NOMO-1 (cell line): Measurements from ENCODE around the gene CCDC178.
"Not testable (repeated sequence)": the region's sequence is repeated elsewhere in the genome, so short reads cannot be mapped to it uniquely, and the experiment has no call there.

Experiments used
- DNase-seq, 2 experiments: peaks; one replicate each; lab custom pipeline; 2025; ENCODE audit not compliant: unreplicated experiment in 2 of 2; lab: John Stamatoyannopoulos, UW

The CCDC178 gene

GRCh38 chr18:33231474-33232317, 208.8 kb downstream of the CCDC178 start:
- DNase-seq = peak; percentile 19 to 32

DNA sequence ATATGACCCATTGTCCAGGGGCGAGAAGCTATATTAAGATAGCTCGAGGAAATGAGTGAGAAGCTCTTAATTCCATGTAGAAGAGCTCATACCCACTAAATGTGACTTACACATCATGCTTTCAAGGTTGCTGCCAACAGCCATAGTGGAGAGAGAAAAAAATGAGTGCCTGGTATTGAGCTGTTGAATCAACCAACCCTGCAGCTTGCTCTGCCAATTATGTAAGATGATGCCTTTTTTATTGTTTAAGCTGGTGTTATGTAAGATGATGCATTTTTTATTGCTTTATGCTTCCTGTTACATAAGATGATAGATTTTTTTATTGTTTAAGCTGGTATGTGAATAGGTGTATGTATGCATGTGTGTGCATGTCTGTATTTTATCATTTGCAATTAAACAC, 228.2 kb downstream of the CCDC178 start:
- no peak for DNase-seq

DNA sequence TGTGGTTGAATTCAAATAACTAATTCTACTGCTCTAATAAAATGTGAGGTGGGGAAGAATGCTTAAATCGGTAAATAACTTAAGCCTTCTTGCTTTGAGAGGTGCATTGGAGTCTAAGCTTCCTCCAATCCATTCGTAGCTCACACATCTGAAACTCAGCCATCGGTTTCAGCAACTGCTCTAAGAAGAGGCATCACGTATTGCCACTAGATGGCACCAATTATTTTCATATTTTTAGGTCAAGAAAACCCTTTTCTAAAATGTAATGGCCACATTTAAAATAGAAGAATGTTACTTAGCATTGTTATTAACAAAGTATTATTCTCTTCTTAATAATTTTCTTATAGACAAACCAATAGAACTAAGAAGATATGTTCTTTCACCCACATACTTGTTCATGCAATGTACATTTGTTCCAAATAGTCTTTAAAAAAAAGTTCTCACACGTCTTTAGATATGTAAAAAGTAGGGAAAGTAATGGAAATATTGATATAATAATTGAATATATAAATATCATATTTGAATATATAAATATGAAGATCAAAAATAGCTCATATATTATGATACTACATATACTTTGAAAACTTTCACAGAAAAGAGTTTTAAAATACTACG, 229.8 kb downstream of the CCDC178 start:
- DNase-seq = peak in 1 of 2 experiments; percentile 29

DNA sequence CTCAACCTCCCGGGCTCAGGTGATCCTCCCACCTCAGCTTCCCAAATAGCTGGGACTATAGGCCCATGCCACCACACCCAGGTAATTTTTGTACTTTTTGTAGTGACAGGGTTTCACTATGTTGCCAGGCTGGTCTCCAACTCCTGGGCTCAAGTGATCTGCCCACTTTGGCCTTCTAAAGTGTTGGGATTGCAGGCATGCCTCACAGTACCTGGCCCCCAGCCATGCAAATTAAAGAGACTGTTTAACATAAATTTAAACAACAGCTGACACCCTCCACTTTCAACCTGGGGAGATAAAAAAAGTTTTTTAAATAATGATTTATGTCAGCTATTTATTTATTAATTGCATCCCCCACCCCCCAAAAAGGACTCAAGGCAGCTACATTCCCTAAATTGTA, 234.7 kb downstream of the CCDC178 start:
- no peak for DNase-seq

DNA sequence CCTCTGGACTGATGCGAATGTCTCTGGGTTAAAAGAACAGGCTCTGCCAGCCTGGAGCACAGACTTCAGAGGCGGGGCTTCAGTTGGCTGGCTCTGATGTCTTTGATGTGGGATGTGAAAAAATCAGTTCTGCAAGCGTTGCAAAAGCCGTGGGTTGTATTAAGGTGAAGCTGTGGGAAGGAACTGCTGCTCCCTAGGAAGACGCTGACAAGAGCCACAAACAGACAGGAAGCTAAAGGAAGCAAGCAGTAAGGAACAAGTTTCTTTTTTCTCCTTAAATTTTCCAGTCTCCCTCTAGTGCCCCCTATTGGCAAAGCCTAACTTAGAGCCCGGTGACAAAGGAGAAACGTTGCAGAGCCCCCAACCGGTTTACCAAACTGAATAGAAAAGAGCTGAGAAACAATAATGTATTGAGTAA, 239.0 kb downstream of the CCDC178 start:
- DNase-seq = no peak

DNA sequence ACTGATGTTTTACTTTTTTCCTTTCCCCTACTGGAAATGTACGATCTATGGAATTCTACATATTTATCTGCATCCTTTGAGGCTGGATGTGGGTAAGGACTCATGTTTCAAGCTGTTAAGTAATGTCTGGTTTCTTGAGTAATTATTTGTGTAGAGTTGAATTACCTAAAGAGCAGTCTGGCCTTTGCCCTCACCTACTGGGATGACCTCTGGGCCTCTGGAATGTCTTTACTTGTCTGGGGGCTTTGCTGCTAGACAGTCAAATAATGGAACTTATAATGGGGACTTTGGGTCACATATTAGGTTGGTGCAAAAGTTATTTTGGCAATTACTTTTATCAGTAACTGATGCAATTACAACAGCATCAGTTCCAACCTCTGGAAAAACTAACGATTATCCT, 244.7 kb downstream of the CCDC178 start:
- no peak for DNase-seq

- no peak for DNase-seq
These were observed 245.7 kb downstream of the CCDC178 start for GRCh38 chr18:33194793-33195192.

DNA sequence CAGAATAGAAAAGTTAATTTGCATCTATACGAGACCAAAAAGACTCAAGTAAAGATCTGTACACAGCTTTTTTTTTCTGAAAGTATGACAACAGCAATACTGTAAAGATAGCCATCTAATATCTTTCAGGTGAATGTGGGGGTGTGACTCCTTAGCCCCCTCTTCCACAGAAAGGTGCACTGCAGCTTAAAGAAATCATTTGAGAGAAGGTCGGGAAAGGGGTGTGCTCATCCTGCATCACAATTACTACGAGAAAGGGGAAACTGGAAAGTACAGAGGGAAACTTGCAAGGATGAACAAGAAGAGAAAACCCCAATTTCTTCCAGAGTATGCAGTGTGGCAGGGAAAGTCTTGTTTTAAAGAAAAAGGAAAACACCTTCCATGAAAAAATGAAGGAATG, 255.6 kb downstream of the CCDC178 start:
- no peak for DNase-seq

GRCh38 chr18:33184175-33184574, 256.3 kb downstream of the CCDC178 start:
- no peak for DNase-seq

DNA sequence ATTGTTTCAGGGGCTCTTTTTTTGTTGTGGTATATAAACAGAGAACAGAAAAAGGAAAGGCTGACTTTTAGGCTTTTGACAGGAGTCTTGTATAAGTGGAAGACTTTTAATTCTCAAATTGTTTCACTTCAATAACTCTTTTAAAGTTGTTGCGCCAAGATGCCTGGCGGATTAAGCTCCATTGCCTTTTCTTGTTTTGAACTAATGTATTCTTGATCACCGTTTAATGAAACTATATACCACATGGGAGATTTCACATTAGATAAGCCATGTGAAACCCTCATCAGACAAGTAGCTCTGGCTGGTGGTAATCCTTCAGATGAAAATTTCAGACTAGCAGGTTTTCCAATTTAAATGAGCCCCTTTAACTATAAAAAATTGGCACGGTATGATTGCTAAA, 257.4 kb downstream of the CCDC178 start:
- DNase-seq = no peak

- DNase-seq = no peak
These were observed 259.5 kb downstream of the CCDC178 start for GRCh38 chr18:33181016-33181415.

DNA sequence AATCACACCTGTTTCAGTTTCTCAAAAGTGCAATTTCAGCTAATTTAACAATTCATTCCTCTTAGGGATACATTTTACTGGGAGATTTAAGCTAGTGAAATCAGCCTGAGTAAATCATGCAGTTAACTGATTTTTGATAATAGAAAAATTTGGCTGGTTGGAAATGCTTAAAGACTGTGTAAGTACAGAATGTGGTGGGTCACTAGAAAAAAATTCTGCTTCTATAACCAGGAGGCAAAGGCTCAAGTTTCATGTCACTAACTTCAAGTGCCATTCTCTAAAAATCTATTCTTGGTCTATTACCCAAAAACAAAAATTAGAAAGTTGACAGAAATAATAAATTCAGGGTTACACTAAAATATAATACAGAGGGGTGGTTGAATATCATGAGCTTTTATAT, 271.3 kb downstream of the CCDC178 start:
- DNase-seq = no peak

GRCh38 chr18:33164121-33164520, 276.4 kb downstream of the CCDC178 start:
- DNase-seq = not testable (repeated sequence)

DNA sequence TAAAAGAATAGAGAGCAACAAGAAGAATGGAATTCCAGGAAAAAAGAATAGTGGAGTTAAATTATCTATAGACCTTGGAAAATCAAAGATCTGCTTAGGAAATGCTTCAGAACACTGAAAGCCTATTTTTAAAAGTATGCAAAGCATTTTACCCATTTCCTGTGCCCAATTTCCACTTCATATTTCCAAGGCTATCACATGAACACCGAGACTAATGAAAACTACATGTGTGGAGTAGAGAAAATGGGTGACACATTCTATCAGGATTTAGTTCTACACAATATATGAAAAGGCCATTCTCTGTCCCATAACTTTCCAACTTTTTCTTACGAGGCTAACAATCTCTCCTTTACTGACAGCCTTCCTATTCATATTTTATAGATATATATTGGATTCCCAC, 279.4 kb downstream of the CCDC178 start:
- DNase-seq = no peak

DNA sequence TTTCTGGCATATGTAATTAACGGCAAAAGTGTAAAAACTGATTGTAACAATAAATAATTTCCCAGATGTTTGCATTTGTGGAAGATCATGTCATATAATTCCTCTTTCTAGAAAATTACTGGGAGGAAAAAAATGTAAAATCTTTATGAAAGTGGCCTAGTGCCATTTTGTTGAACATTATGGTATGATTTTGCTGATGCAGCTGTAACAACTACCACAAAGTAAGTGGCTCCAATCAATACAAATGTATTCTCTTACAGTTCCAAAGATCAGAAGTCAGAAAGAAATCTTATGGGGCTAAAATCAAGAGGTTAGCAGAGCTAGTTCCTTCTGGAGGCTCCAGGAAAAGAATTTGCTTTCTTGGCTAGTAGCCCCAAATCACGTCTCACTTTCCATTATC, 281.4 kb downstream of the CCDC178 start:
- no peak for DNase-seq

DNA sequence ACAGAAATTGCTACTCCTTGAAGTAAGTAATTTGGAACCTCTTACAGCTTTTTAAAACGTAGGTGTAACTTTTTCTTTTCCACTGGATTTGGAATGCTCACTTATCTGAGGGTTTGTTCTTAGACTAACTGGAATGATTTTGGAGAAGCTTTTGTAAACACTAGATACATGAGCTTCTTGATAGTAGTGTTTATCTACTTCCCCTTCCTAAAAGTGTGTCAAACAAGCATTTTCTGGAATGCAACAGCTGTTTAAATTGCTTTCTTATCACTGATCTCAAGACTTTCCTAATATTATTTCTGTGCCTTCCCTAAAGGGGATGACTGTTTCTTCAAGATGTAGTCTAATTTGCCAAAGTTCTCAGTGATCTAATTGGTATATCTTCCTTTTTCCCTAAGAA, 282.6 kb downstream of the CCDC178 start:
- DNase-seq = no peak

DNA sequence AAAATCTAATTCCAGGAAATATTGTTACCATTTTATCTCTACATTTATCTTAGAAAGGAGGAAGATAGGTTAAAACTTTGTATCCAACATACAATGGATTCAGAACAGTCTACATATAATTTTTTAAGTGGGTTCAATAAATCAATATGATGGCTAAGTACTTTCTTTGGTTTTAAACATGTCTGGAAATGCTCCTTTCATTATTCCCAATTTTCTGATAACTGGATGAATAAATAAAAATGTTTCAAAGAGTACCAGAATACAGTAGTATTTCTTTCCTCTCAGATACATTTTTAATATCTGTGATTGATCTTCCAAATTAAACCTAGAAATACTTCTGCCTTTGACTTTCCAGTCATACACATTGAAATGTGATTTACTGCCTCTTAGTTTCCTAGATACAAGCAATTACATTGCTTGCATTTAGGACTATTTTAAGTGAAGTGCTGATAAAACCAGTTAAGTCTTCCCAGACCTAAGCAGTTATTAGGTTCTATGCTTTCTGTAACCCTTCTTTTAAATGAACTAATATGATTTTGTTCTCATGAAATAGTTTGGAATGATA, 283.5 kb downstream of the CCDC178 start:
- DNase-seq = no peak

DNA sequence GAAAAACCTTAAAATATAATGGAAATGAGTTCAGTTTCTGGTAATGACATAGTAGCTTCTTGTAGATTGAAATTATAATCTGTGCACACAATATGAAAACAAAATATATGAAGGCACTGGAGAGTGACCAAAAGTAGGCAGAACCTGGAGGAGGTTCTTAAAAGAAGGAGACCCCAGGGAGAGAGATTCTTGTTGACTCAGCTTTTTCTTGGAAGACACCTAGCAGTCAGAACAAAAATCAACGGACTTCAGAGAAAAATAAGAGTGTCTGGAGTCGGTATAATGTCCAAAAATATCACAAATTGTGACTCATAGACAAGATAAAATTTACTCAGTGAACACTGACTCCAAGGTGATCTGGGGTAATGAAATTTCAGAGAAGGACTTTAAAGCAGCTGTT, 286.5 kb downstream of the CCDC178 start:
- DNase-seq = no peak

- DNase-seq = no peak
These were observed 288.1 kb downstream of the CCDC178 start for GRCh38 chr18:33152376-33152775.

DNA sequence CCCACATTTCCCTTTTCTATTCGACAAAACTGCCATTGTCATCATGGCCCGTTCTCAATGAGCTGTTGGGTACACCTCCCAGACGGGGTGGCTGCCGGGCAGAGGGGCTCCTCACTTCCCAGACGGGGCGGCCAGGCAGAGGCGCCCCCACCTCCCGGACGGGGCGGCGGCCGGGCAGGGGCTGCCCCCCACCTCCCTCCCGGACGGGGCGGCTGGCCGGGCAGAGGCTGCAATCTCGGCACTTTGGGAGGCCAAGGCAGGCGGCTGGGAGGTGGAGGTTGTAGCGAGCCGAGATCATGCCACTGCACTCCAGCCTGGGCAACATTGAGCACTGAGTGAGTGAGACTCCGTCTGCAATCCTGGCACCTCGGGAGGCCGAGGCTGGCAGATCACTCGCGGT, 292.7 kb downstream of the CCDC178 start:
- DNase-seq = not testable (repeated sequence)

DNA sequence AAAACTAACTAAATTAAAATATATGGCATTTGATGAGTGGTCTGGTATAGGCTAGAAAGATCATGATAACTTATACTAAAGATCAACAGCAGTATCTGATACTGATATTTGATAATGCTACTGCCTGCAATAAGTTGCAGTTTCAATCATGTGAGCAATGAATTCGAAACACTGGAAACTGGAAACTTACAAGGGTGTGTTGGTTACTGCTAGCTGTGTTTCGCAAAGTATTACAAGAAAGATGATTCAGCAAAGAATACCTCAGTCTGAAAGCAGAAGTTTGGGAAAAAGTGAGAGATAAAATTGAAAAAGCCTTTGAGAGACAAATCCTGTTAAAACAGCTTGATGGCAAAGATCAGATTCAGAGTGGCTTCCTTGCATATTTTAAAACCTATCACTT, 294.5 kb downstream of the CCDC178 start:
- DNase-seq = peak in 1 of 2 experiments; percentile 42
